Measurements from ENCODE around the gene AKT3.
"Not testable (repeated sequence)": the region's sequence is repeated elsewhere in the genome, so short reads cannot be mapped to it uniquely, and the experiment has no call there.

Gene AKT3

GRCh38 chr1:243772361-243773050 lies 77.5 kb downstream of the AKT3 start:
- H3K9me3 ChIP-seq (ENCODE audit: control insufficient read depth, insufficient read depth, low read length), result not testable (repeated sequence)

GRCh38 chr1:243770860-243771259 lies 79.2 kb downstream of the AKT3 start:
- no peaks in the 10 kb centered on the region for H3K9me3 ChIP-seq (ENCODE audit: control insufficient read depth, insufficient read depth, low read length)
- no peak overlapping the region for H3K9ac ChIP-seq (ENCODE audit: low read depth, low read length)
- no peak overlapping the region for H3K4me3 ChIP-seq (ENCODE audit: low read depth, low read length)
- no peaks in the 10 kb centered on the region for H3K27me3 ChIP-seq (ENCODE audit: control insufficient read depth, insufficient read depth, low read length)
- no peaks in the 10 kb centered on the region for H3K4me1 ChIP-seq (ENCODE audit: control insufficient read depth, insufficient read depth, low read length)
- no peaks in the 10 kb centered on the region for H3K36me3 ChIP-seq (ENCODE audit: control insufficient read depth, insufficient read depth, low read length)

More at GRCh38 chr1:243772361-243773050, 77.5 kb downstream of the AKT3 start:
- H3K36me3 ChIP-seq (ENCODE audit: control insufficient read depth, insufficient read depth, low read length); H3K4me1 ChIP-seq (ENCODE audit: control insufficient read depth, insufficient read depth, low read length); H3K27me3 ChIP-seq (ENCODE audit: control insufficient read depth, insufficient read depth, low read length); H3K9ac ChIP-seq (ENCODE audit: low read depth, low read length); H3K4me3 ChIP-seq (ENCODE audit: low read depth, low read length): not testable (repeated sequence)

- Histone ChIP-seq H3K4me3 (ENCODE audit: low read depth, low read length) (no peak overlapping the region), H3K27me3 (ENCODE audit: control insufficient read depth, insufficient read depth, low read length) (no peaks in the 10 kb centered on the region), H3K36me3 (ENCODE audit: control insufficient read depth, insufficient read depth, low read length) (no peaks in the 10 kb centered on the region), H3K9ac (ENCODE audit: low read depth, low read length) (no peak overlapping the region), H3K4me1 (ENCODE audit: control insufficient read depth, insufficient read depth, low read length) (no peaks in the 10 kb centered on the region), H3K9me3 (ENCODE audit: control insufficient read depth, insufficient read depth, low read length) (no peaks in the 10 kb centered on the region)
Observed at GRCh38 chr1:243765676-243766075, 84.4 kb downstream of the AKT3 start.

GRCh38 chr1:243763806-243764205 lies 86.2 kb downstream of the AKT3 start:
- Histone ChIP-seq H3K4me1 (ENCODE audit: control insufficient read depth, insufficient read depth, low read length) (no peaks in the 10 kb centered on the region), H3K9ac (ENCODE audit: low read depth, low read length) (no peak overlapping the region), H3K36me3 (ENCODE audit: control insufficient read depth, insufficient read depth, low read length) (no peaks in the 10 kb centered on the region), H3K27me3 (ENCODE audit: control insufficient read depth, insufficient read depth, low read length) (no peaks in the 10 kb centered on the region), H3K4me3 (ENCODE audit: low read depth, low read length) (no peak overlapping the region), H3K9me3 (ENCODE audit: control insufficient read depth, insufficient read depth, low read length) (no peaks in the 10 kb centered on the region)

GRCh38 chr1:243758647-243759046 lies 91.4 kb downstream of the AKT3 start:
- Histone ChIP-seq H3K9ac (ENCODE audit: low read depth, low read length) (no peak overlapping the region), H3K36me3 (ENCODE audit: control insufficient read depth, insufficient read depth, low read length) (no peaks in the 10 kb centered on the region), H3K27me3 (ENCODE audit: control insufficient read depth, insufficient read depth, low read length) (no peaks in the 10 kb centered on the region), H3K4me3 (ENCODE audit: low read depth, low read length) (no peak overlapping the region), H3K4me1 (ENCODE audit: control insufficient read depth, insufficient read depth, low read length) (peaks cover 2% of the 10 kb centered on the region), H3K9me3 (ENCODE audit: control insufficient read depth, insufficient read depth, low read length) (no peaks in the 10 kb centered on the region)

- no peaks in the 10 kb centered on the region for H3K9me3 ChIP-seq (ENCODE audit: control insufficient read depth, insufficient read depth, low read length)
Observed at GRCh38 chr1:243756529-243756928, 93.5 kb downstream of the AKT3 start.

GRCh38 chr1:243754348-243754747 lies 95.7 kb downstream of the AKT3 start:
- Histone ChIP-seq H3K4me1 (ENCODE audit: control insufficient read depth, insufficient read depth, low read length) (peaks cover 2% of the 10 kb centered on the region), H3K27me3 (ENCODE audit: control insufficient read depth, insufficient read depth, low read length) (no peaks in the 10 kb centered on the region), H3K9me3 (ENCODE audit: control insufficient read depth, insufficient read depth, low read length) (no peaks in the 10 kb centered on the region), H3K36me3 (ENCODE audit: control insufficient read depth, insufficient read depth, low read length) (no peaks in the 10 kb centered on the region), H3K9ac (ENCODE audit: low read depth, low read length) (no peak overlapping the region), H3K4me3 (ENCODE audit: low read depth, low read length) (no peak overlapping the region)

More at GRCh38 chr1:243756529-243756928, 93.5 kb downstream of the AKT3 start:
- no peaks in the 10 kb centered on the region for H3K27me3 ChIP-seq (ENCODE audit: control insufficient read depth, insufficient read depth, low read length)
- peaks cover 2% of the 10 kb centered on the region for H3K4me1 ChIP-seq (ENCODE audit: control insufficient read depth, insufficient read depth, low read length)
- no peaks in the 10 kb centered on the region for H3K36me3 ChIP-seq (ENCODE audit: control insufficient read depth, insufficient read depth, low read length)
- no peak overlapping the region for H3K9ac ChIP-seq (ENCODE audit: low read depth, low read length)
- H3K4me3 ChIP-seq (ENCODE audit: low read depth, low read length), result no peak overlapping the region

- no peak overlapping the region for H3K4me3 ChIP-seq (ENCODE audit: low read depth, low read length)
- H3K9me3 ChIP-seq (ENCODE audit: control insufficient read depth, insufficient read depth, low read length), result no peaks in the 10 kb centered on the region
- no peaks in the 10 kb centered on the region for H3K36me3 ChIP-seq (ENCODE audit: control insufficient read depth, insufficient read depth, low read length)
- H3K9ac ChIP-seq (ENCODE audit: low read depth, low read length), result peak overlapping the region; percentile 4
- H3K4me1 ChIP-seq (ENCODE audit: control insufficient read depth, insufficient read depth, low read length), result peaks cover 10% of the 10 kb centered on the region
- no peaks in the 10 kb centered on the region for H3K27me3 ChIP-seq (ENCODE audit: control insufficient read depth, insufficient read depth, low read length)
Observed at GRCh38 chr1:243751506-243751905, 98.5 kb downstream of the AKT3 start.

GRCh38 chr1:243748706-243749283 lies 101.2 kb downstream of the AKT3 start:
- Histone ChIP-seq H3K4me3 (ENCODE audit: low read depth, low read length) (no peak overlapping the region), H3K9ac (ENCODE audit: low read depth, low read length) (no peak overlapping the region), H3K27me3 (ENCODE audit: control insufficient read depth, insufficient read depth, low read length) (no peaks in the 10 kb centered on the region), H3K36me3 (ENCODE audit: control insufficient read depth, insufficient read depth, low read length) (no peaks in the 10 kb centered on the region), H3K9me3 (ENCODE audit: control insufficient read depth, insufficient read depth, low read length) (no peaks in the 10 kb centered on the region), H3K4me1 (ENCODE audit: control insufficient read depth, insufficient read depth, low read length) (peaks cover 14% of the 10 kb centered on the region)

- Histone ChIP-seq H3K4me1 (ENCODE audit: control insufficient read depth, insufficient read depth, low read length) (peaks cover 14% of the 10 kb centered on the region), H3K36me3 (ENCODE audit: control insufficient read depth, insufficient read depth, low read length) (no peaks in the 10 kb centered on the region), H3K4me3 (ENCODE audit: low read depth, low read length) (no peak overlapping the region), H3K9ac (ENCODE audit: low read depth, low read length) (no peak overlapping the region), H3K27me3 (ENCODE audit: control insufficient read depth, insufficient read depth, low read length) (no peaks in the 10 kb centered on the region), H3K9me3 (ENCODE audit: control insufficient read depth, insufficient read depth, low read length) (no peaks in the 10 kb centered on the region)
Observed at GRCh38 chr1:243748227-243748626, 101.8 kb downstream of the AKT3 start.

- no peaks in the 10 kb centered on the region for H3K27me3 ChIP-seq (ENCODE audit: control insufficient read depth, insufficient read depth, low read length)
- no peak overlapping the region for H3K9ac ChIP-seq (ENCODE audit: low read depth, low read length)
- H3K4me3 ChIP-seq (ENCODE audit: low read depth, low read length), result no peak overlapping the region
- peaks cover 14% of the 10 kb centered on the region for H3K4me1 ChIP-seq (ENCODE audit: control insufficient read depth, insufficient read depth, low read length)
- no peaks in the 10 kb centered on the region for H3K36me3 ChIP-seq (ENCODE audit: control insufficient read depth, insufficient read depth, low read length)
- no peaks in the 10 kb centered on the region for H3K9me3 ChIP-seq (ENCODE audit: control insufficient read depth, insufficient read depth, low read length)
Observed at GRCh38 chr1:243746751-243747150, 103.3 kb downstream of the AKT3 start.

- Histone ChIP-seq H3K9me3 (ENCODE audit: control insufficient read depth, insufficient read depth, low read length) (no peaks in the 10 kb centered on the region), H3K9ac (ENCODE audit: low read depth, low read length) (no peak overlapping the region), H3K4me1 (ENCODE audit: control insufficient read depth, insufficient read depth, low read length) (peaks cover 23% of the 10 kb centered on the region), H3K36me3 (ENCODE audit: control insufficient read depth, insufficient read depth, low read length) (no peaks in the 10 kb centered on the region), H3K27me3 (ENCODE audit: control insufficient read depth, insufficient read depth, low read length) (no peaks in the 10 kb centered on the region), H3K4me3 (ENCODE audit: low read depth, low read length) (no peak overlapping the region)
Observed at GRCh38 chr1:243745356-243745755, 104.7 kb downstream of the AKT3 start.
